Measurements from ENCODE around the gene ALDH1A3.

The ALDH1A3 gene

DNA sequence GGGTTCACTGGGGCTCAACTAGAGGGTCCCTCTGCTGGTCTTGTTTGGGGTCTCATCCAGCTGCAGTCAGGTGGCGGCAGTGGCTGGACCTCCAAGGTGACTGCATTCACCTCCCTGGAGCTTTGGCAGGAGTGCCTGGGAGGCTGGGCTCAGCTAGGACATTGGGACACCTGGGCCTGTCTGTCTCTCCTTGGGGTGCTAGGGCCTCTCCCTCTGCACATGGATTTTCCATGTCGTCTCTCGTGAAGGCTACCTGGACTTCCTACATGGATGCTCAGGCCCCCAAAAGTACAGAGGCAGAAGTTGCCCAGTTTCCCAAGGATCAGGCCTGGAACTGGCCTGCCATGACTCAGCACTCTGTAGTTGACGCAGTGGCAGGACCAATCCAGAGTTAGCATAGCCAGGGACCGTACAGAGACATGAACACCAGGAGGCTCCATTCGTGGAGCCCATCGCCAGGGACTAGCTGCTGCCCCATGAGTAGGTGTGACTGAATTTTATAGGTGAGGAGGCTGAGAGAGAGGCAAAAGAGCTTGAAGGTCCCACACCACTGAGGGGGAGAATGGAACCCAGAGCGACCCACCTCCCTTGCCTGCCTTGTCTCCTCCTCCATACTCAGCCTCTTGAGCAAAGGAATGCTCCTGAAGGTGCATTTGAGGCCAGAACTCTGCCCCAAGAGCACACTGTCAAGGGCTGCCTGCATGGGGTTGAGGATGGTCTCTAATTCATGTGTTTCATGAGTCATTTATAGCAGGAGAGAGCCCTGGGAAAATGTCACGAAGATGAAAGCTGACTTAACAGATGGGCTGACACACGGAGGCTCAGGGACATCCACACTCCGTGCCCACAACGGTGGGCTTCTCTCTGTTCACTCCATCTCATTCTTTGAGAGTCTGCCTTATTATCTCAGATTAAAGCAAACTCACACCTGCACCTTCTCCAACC lies 13.0 kb upstream of the ALDH1A3 start:
- Histone ChIP-seq H3K36me3 (ENCODE audit: control insufficient read depth, insufficient read depth, low read length) (no peaks in the 10 kb centered on the region), H3K9ac (no peak overlapping the region), H3K27ac (no peak overlapping the region), H3K4me1 (peaks cover 4% of the 10 kb centered on the region), H3K27me3 (ENCODE audit: control insufficient read depth, insufficient read depth, low read length) (no peaks in the 10 kb centered on the region), H3K4me3 (ENCODE audit: low read depth, low read length) (no peak overlapping the region), H3K4me2 (ENCODE audit: low read length) (no peak overlapping the region), H2AFZ (peak overlapping the region; percentile 50), H3K9me3 (ENCODE audit: control insufficient read depth, low read length) (no peaks in the 10 kb centered on the region), H3K79me2 (no peaks in the 10 kb centered on the region)
- TF ChIP-seq CTCF (IDR thresholded peaks at IDR 0.05), result no peak

DNA sequence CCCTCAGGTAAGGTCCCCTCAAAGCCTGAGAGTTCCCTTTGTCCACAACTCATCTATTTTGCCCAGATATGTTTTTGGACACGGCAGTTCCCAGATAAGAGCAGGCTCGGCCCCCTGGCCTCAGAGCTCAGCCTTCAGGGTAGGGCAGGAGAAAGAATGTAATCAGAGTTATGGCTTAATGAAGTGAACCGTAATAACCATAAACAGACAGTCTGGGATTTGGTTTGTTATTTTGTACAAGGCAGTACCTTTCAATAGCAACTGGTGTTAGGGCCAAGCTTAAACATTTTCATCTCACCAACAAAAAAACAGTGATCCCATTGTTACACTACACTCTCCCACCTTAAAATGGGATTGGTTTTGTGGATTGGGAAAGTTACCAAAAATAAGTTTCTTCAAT lies 12.2 kb upstream of the ALDH1A3 start:
- Histone ChIP-seq H3K9me3 (ENCODE audit: control insufficient read depth, low read length) (no peaks in the 10 kb centered on the region), H3K79me2 (no peaks in the 10 kb centered on the region), H3K4me3 (ENCODE audit: low read depth, low read length) (no peak overlapping the region), H2AFZ (peak overlapping the region; percentile 50), H3K4me1 (peaks cover 4% of the 10 kb centered on the region), H3K27me3 (ENCODE audit: control insufficient read depth, insufficient read depth, low read length) (no peaks in the 10 kb centered on the region), H3K36me3 (ENCODE audit: control insufficient read depth, insufficient read depth, low read length) (no peaks in the 10 kb centered on the region), H3K27ac (no peak overlapping the region), H3K4me2 (ENCODE audit: low read length) (no peak overlapping the region), H3K9ac (no peak overlapping the region)
- TF ChIP-seq CTCF (IDR thresholded peaks at IDR 0.05), result no peak

GRCh38 chr15:100869151-100869999 lies 10.3 kb upstream of the ALDH1A3 start:
- H3K4me2 ChIP-seq (ENCODE audit: low read length), result no peak overlapping the region
- H3K9ac ChIP-seq, result no peak overlapping the region
- no peaks in the 10 kb centered on the region for H3K27me3 ChIP-seq (ENCODE audit: control insufficient read depth, insufficient read depth, low read length)
- H3K79me2 ChIP-seq, result no peaks in the 10 kb centered on the region
- H2AFZ ChIP-seq, result no peak overlapping the region
- H3K36me3 ChIP-seq (ENCODE audit: control insufficient read depth, insufficient read depth, low read length), result no peaks in the 10 kb centered on the region
- no peak for TF ChIP-seq CTCF (IDR thresholded peaks at IDR 0.05)
- H3K9me3 ChIP-seq (ENCODE audit: control insufficient read depth, low read length), result no peaks in the 10 kb centered on the region
- H3K4me3 ChIP-seq (ENCODE audit: low read depth, low read length), result no peak overlapping the region
- no peak overlapping the region for H3K27ac ChIP-seq
- H3K4me1 ChIP-seq, result peaks cover 4% of the 10 kb centered on the region

DNA sequence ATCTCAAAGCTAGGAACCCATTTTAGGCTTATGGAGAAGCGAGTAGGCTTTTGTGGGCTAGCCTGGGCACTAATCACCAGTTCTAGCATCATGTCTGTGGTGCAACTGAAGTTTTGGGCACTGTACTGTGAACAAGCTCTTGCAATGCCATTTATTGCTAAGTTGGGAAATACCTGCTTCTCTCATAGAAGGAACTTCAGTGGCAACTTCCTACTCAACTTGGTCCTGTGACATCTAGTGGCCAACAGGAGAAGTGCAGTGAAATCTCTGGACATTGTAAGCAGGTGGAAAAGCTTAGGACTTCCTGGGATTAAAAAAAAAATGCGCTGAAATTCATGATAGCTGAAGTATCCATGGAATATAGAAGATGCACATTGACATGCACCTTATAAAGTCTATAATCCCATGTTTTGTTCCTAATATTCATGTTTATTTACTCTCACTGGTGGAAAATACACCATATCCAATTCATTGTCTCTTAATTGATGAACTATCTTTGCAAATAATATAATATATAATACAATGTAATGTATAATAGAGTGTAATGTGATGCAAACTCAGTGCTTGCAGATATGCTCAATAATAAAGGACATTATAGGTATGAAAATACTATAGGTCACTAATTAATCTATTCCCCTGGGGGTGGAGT lies 6.5 kb upstream of the ALDH1A3 start:
- Histone ChIP-seq H3K4me2 (ENCODE audit: low read length) (no peak overlapping the region), H2AFZ (no peak overlapping the region), H3K4me3 (ENCODE audit: low read depth, low read length) (no peak overlapping the region), H3K9me3 (ENCODE audit: control insufficient read depth, low read length) (no peaks in the 10 kb centered on the region), H3K9ac (no peak overlapping the region), H3K27me3 (ENCODE audit: control insufficient read depth, insufficient read depth, low read length) (no peaks in the 10 kb centered on the region), H3K27ac (no peak overlapping the region), H3K4me1 (no peaks in the 10 kb centered on the region), H3K36me3 (ENCODE audit: control insufficient read depth, insufficient read depth, low read length) (no peaks in the 10 kb centered on the region), H3K79me2 (no peaks in the 10 kb centered on the region)
- peak; percentile 69 for TF ChIP-seq CTCF (IDR thresholded peaks at IDR 0.05)
